K562 (cell line): ENCODE measurements around the gene RYR1. TPM values are rescaled to one million over a fixed set of nuclear protein-coding genes. Genes with fewer than 3 reads are reported as not detected.

ENCODE experiments used
- CBX3 ChIP-seq, 2 experiments: IDR thresholded peaks; 1 replicate in 1 of 2; 2 replicates in 1 of 2; pipeline ENCODE4 v1.6.1; 2012; ENCODE audit warnings: inconsistent platforms in 2 of 2, low read length in 2 of 2, borderline replicate concordance in 1 of 2, control low read depth in 1 of 2
- CHD2 ChIP-seq: IDR thresholded peaks from 2 replicates; pipeline ENCODE4 v1.6.1; 2011; ENCODE audit warnings: low read depth, low read length
- ETV6 ChIP-seq, 3 experiments: fragments of 150-350 bp in 1 of 3; sonication (generic) in 1 of 3; formaldehyde crosslinking in 1 of 3; IDR thresholded peaks; 2 replicates each; pipeline versions ENCODE4 v1.6.1 to v1.8.0; 2014 to 2022; ENCODE audit warnings: borderline replicate concordance in 2 of 3, low read depth in 2 of 3, antibody characterized with exemption in 1 of 3, low read length in 1 of 3, mild to moderate bottlenecking in 1 of 3, missing genetic modification reagents in 1 of 3
- HEY1 ChIP-seq: fragments of 250-450 bp; sonication (Bioruptor Pico); IDR thresholded peaks from 2 replicates; pipeline ENCODE4 v1.5.0; 2020; ENCODE audit warnings: mild to moderate bottlenecking, moderate library complexity, borderline replicate concordance
- HIVEP1 ChIP-seq: fragments of 250-450 bp; sonication (Bioruptor Pico); IDR thresholded peaks from 2 replicates; pipeline ENCODE4 v1.4.0; 2020; ENCODE audit warnings: mild to moderate bottlenecking
- HLTF ChIP-seq: fragments of 450-650 bp; IDR thresholded peaks from 2 replicates; pipeline ENCODE4 v1.6.1; 2016
- HMG20A ChIP-seq: fragments of 450-650 bp; formaldehyde crosslinking; conservative IDR thresholded peaks from 2 replicates; pipeline ENCODE4 v1.4.0; 2020; ENCODE audit warnings: mild to moderate bottlenecking, mixed read lengths
- MTA3 ChIP-seq: fragments of 450-650 bp; formaldehyde crosslinking; IDR thresholded peaks from 2 replicates; pipeline ENCODE4 v1.6.1; 2017; ENCODE audit warnings: mild to moderate bottlenecking, borderline replicate concordance
- SNRNP70 ChIP-seq: fragments of 200-400 bp; formaldehyde crosslinking; optimal IDR thresholded peaks from 2 replicates; pipeline ENCODE3; 2017; ENCODE audit warnings: low read depth, low read length
- SP1 ChIP-seq: sonication (generic); formaldehyde crosslinking; IDR thresholded peaks from 2 replicates; pipeline ENCODE4 v1.8.1; 2022; ENCODE audit warnings: mild to moderate bottlenecking, missing genetic modification reagents
- ZNF589 ChIP-seq: fragments of 200-800 bp; sonication (Bioruptor generic); IDR thresholded peaks from 2 replicates; pipeline ENCODE4 v1.6.1; 2016; ENCODE audit warnings: low read depth, missing genetic modification characterization, missing compliant biosample characterization
- polyA plus RNA-seq, 8 experiments: library from polyadenylated mRNA; depleted of rRNA in 4 of 8; stranded (reverse) in 5 of 8; unstranded in 3 of 8; fragments of >200 nt; fragmentation: Nextera tagmentation in 2 of 8; fragmentation: Illumina TruSeq in 1 of 8; extraction: Ambion mirVana in 2 of 8; extraction: Trizol in 1 of 8; gene quantifications; 2 replicates each; pipeline versions ENCODE4 v1.2.1 to v1.2.3, GENCODE V29; 2011 to 2014; ENCODE audit warnings: inconsistent platforms in 1 of 8, missing spikeins in 1 of 8
- total RNA-seq, 7 experiments: library from RNA; depleted of rRNA in 6 of 7; stranded (reverse); fragments of >200 nt in 6 of 7; fragmentation: Illumina TruSeq in 2 of 7; extraction: Trizol in 2 of 7; gene quantifications; 2 replicates each; pipeline versions ENCODE4 v1.2.1 to v1.2.3, GENCODE V29; 2011 to 2021; ENCODE audit warnings: low replicate concordance in 1 of 7
- TF ChIP-seq, protein P1 (sequence below): fragments of 200-800 bp; sonication (Bioruptor generic); IDR thresholded peaks from 2 replicates; pipeline ENCODE4 v1.6.1; 2017; ENCODE audit warnings: missing genetic modification characterization, missing compliant biosample characterization
- TF ChIP-seq, protein P2 (sequence below), 2 experiments: fragments of 450-650 bp in 1 of 2; sonication (generic) in 1 of 2; formaldehyde crosslinking in 1 of 2; IDR thresholded peaks in 1 of 2; conservative IDR thresholded peaks in 1 of 2; 2 replicates each; pipeline versions ENCODE4 v1.6.1 to v1.8.1; 2016 to 2023; ENCODE audit warnings: mild to moderate bottlenecking in 2 of 2, moderate library complexity in 2 of 2, inconsistent platforms in 1 of 2, missing genetic modification reagents in 1 of 2
- TF ChIP-seq, protein P3 (sequence below): fragments of 250-450 bp; sonication (Bioruptor Pico); IDR thresholded peaks from 2 replicates; pipeline ENCODE4 v1.5.0; 2021
- TF ChIP-seq, protein P4 (sequence below): sonication (generic); formaldehyde crosslinking; IDR thresholded peaks from 2 replicates; pipeline ENCODE4 v1.8.1; 2022; ENCODE audit warnings: missing genetic modification reagents
- TF ChIP-seq, protein P5 (sequence below): fragments of 450-650 bp; IDR thresholded peaks from 2 replicates; pipeline ENCODE4 v1.6.1; 2018; ENCODE audit not compliant: partially characterized antibody

The RYR1 gene
- total and polyA plus RNA-seq, 9 of the 15 experiments (the other 6 are each of a cell fraction or from before 2014, with no cell fraction given) = 0.11 to 7.4 (median 3.7) TPM

DNA sequence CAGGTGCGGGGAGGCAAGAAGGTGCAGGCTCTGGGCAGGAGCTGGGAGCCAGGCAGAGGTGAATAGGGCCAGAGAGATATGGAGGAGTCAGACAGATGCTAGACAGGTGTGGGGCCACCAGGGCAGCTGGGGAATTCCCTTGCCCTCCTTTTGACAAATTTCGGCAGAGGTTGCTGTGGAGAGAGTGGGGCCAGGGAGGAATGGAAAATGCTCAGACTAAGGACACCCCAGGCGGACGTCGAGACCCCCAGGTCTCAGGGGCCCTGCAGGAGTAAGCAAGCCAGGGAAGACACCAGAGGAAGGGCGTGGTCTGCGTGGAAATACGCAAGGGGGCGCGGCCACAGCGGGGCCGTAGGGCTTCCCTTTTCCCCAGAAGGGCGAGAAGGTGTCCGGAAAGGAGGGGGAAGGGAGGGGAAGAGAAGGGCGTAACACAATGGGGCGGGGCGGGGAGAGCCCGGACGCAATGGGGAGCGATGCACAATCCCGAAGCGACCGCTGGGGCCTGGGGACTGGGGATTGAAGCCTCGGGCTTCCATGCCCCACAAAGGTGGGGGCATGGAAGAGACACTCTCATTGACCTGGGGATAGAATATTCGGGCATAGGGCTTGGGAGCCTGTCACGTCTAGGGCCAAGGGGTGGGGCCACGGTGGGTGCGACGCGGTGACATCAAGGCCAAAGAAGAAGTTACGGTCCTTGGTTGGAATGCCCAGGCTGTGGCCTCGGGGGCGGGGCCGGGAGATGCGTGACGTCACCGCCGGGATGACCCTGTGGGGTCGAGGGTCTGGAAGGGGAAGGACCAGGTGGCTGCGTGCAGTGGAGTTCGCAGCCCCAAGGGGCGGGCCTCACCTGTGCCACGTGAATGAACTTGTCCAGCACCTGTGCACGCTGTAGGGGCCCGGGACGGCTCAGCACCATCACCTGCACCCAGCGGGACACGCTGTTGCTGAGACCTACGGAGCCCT lies 15.7 kb upstream of the RYR1 start (continued):
- TF ChIP-seq HIVEP1 (CRISPR knock-in tag) (0 out of 2 replicates have a peak, but pooled peaks have one; percentile 70), MTA3 (peak; percentile 75; the same call in 1 of the 2 replicates), CHD2 (peak; percentile 15; the same call in 1 of the 2 replicates), ETV6 (IDR thresholded peaks at IDR 0.05; ENCODE audit: borderline replicate concordance in 1 of 2, low read depth in 2 of 2, low read length in 1 of 2) (peak in 1 of 2 experiments; percentile 72; a peak in 2 of 4 replicates), ETV6 (CRISPR knock-in tag; IDR thresholded peaks at IDR 0.05; ENCODE audit: borderline replicate concordance) (no peak), ZNF589 (CRISPR knock-in tag) (0 out of 2 replicates have a peak, but pooled peaks have one; percentile 37), SP1 (CRISPR knock-in tag) (peak; percentile 52; the same call in 1 of the 2 replicates), HEY1 (CRISPR knock-in tag) (no peak), CBX3 (IDR thresholded peaks at IDR 0.05; ENCODE audit: borderline replicate concordance in 1 of 2, low read length in 2 of 2) (no peak), SNRNP70 (no peak), HLTF (no peak), HMG20A (no peak)
- TF ChIP-seq, protein P1, sequence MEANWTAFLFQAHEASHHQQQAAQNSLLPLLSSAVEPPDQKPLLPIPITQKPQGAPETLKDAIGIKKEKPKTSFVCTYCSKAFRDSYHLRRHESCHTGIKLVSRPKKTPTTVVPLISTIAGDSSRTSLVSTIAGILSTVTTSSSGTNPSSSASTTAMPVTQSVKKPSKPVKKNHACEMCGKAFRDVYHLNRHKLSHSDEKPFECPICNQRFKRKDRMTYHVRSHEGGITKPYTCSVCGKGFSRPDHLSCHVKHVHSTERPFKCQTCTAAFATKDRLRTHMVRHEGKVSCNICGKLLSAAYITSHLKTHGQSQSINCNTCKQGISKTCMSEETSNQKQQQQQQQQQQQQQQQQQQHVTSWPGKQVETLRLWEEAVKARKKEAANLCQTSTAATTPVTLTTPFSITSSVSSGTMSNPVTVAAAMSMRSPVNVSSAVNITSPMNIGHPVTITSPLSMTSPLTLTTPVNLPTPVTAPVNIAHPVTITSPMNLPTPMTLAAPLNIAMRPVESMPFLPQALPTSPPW (CRISPR knock-in tag) = peak; percentile 94
- TF ChIP-seq, protein P2, sequence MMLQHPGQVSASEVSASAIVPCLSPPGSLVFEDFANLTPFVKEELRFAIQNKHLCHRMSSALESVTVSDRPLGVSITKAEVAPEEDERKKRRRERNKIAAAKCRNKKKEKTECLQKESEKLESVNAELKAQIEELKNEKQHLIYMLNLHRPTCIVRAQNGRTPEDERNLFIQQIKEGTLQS (IDR thresholded peaks at IDR 0.05) = peak; percentile 95
- TF ChIP-seq, protein P2 (CRISPR knock-in tag; conservative IDR thresholded peaks at IDR 0.05) = no peak
- TF ChIP-seq, protein P3, sequence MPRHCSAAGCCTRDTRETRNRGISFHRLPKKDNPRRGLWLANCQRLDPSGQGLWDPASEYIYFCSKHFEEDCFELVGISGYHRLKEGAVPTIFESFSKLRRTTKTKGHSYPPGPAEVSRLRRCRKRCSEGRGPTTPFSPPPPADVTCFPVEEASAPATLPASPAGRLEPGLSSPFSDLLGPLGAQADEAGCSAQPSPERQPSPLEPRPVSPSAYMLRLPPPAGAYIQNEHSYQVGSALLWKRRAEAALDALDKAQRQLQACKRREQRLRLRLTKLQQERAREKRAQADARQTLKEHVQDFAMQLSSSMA (CRISPR knock-in tag) = no peak
- TF ChIP-seq, protein P4, sequence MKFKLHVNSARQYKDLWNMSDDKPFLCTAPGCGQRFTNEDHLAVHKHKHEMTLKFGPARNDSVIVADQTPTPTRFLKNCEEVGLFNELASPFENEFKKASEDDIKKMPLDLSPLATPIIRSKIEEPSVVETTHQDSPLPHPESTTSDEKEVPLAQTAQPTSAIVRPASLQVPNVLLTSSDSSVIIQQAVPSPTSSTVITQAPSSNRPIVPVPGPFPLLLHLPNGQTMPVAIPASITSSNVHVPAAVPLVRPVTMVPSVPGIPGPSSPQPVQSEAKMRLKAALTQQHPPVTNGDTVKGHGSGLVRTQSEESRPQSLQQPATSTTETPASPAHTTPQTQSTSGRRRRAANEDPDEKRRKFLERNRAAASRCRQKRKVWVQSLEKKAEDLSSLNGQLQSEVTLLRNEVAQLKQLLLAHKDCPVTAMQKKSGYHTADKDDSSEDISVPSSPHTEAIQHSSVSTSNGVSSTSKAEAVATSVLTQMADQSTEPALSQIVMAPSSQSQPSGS = peak; percentile 46; the same call in 1 of the 2 replicates
- TF ChIP-seq, protein P5, sequence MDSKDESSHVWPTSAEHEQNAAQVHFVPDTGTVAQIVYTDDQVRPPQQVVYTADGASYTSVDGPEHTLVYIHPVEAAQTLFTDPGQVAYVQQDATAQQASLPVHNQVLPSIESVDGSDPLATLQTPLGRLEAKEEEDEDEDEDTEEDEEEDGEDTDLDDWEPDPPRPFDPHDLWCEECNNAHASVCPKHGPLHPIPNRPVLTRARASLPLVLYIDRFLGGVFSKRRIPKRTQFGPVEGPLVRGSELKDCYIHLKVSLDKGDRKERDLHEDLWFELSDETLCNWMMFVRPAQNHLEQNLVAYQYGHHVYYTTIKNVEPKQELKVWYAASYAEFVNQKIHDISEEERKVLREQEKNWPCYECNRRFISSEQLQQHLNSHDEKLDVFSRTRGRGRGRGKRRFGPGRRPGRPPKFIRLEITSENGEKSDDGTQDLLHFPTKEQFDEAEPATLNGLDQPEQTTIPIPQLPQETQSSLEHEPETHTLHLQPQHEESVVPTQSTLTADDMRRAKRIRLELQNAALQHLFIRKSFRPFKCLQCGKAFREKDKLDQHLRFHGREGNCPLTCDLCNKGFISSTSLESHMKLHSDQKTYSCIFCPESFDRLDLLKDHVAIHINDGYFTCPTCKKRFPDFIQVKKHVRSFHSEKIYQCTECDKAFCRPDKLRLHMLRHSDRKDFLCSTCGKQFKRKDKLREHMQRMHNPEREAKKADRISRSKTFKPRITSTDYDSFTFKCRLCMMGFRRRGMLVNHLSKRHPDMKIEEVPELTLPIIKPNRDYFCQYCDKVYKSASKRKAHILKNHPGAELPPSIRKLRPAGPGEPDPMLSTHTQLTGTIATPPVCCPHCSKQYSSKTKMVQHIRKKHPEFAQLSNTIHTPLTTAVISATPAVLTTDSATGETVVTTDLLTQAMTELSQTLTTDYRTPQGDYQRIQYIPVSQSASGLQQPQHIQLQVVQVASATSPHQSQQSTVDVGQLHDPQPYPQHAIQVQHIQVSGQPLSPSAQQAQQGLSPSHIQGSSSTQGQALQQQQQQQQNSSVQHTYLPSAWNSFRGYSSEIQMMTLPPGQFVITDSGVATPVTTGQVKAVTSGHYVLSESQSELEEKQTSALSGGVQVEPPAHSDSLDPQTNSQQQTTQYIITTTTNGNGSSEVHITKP = peak; percentile 20
